WTC11 (cell line): ENCODE measurements around the gene IFRD1. TPM values are rescaled to one million over a fixed set of nuclear protein-coding genes. Genes with fewer than 3 reads are reported as not detected.

ENCODE experiments used
- ATAC-seq: fragments of 200-7000 bp; cut with Tn5 transposase; 2 replicates; pipeline ENCODE4 v1.10.0; 2021; ENCODE audit warnings: mild to moderate bottlenecking, moderate library complexity
- CTCF ChIA-PET: fragments of 300-600 bp; sonication (Branson Sonifier 250); formaldehyde crosslinking; loops from one replicate; lab custom pipeline; 2021; ENCODE audit warnings: antibody characterized with exemption; lab: Charles Lee
- POLR2A ChIA-PET: fragments of 350-600 bp; sonication (Branson Sonifier 250); formaldehyde crosslinking; loops from one replicate; lab custom pipeline; 2021; ENCODE audit warnings: antibody characterized with exemption; lab: Charles Lee
- DNase-seq: peaks from one replicate; pipeline ENCODE4 v3.0.0; 2021; ENCODE audit warnings: low spot score
- H3K27ac Mint-ChIP-seq: 2 replicates; pipeline ENCODE4 v1.8.0; 2021; ENCODE audit warnings: mixed read lengths
- H3K27me3 Mint-ChIP-seq: 2 replicates; pipeline ENCODE4 v1.8.0; 2021; ENCODE audit warnings: low read depth, mild to moderate bottlenecking, moderate library complexity, mixed read lengths
- H3K36me3 Mint-ChIP-seq: 2 replicates; pipeline ENCODE4 v1.8.0; 2021; ENCODE audit warnings: mixed read lengths
- H3K4me1 Mint-ChIP-seq: 2 replicates; pipeline ENCODE4 v1.8.0; 2022; ENCODE audit warnings: mixed read lengths
- H3K4me3 Mint-ChIP-seq: 2 replicates; pipeline ENCODE4 v1.8.0; 2021; ENCODE audit warnings: mild to moderate bottlenecking, moderate library complexity, mixed read lengths
- H3K9me3 Mint-ChIP-seq: 2 replicates; pipeline ENCODE4 v1.8.0; 2021; ENCODE audit warnings: mixed read lengths
- ATF6 ChIP-seq: sonication (generic); formaldehyde crosslinking; IDR thresholded peaks from 2 replicates; pipeline ENCODE4 v1.8.1; 2023; ENCODE audit warnings: mild to moderate bottlenecking, missing genetic modification reagents
- CBFB ChIP-seq: sonication (generic); formaldehyde crosslinking; IDR thresholded peaks from 2 replicates; pipeline ENCODE4 v1.8.1; 2022; ENCODE audit warnings: mild to moderate bottlenecking, low read depth, missing genetic modification reagents
- CREM ChIP-seq: sonication (generic); formaldehyde crosslinking; IDR thresholded peaks from 2 replicates; pipeline ENCODE4 v1.8.1; 2022; ENCODE audit warnings: mild to moderate bottlenecking, missing genetic modification reagents, moderate library complexity
- ESRRA ChIP-seq: sonication (generic); formaldehyde crosslinking; IDR thresholded peaks from 2 replicates; pipeline ENCODE4 v1.8.1; 2022; ENCODE audit warnings: mild to moderate bottlenecking, missing genetic modification reagents, borderline replicate concordance
- GTF2I ChIP-seq: fragments of 250-450 bp; sonication (Bioruptor Pico); conservative IDR thresholded peaks from 2 replicates; pipeline ENCODE4 v1.4.0; 2021; ENCODE audit warnings: mild to moderate bottlenecking
- HMGA2 ChIP-seq: fragments of 250-450 bp; sonication (Bioruptor Pico); IDR thresholded peaks from 2 replicates; pipeline ENCODE4 v1.4.0; 2021; ENCODE audit warnings: mild to moderate bottlenecking, moderate library complexity
- KAT7 ChIP-seq: sonication (generic); formaldehyde crosslinking; IDR thresholded peaks from 2 replicates; pipeline ENCODE4 v1.8.1; 2023; ENCODE audit warnings: missing genetic modification reagents, mild to moderate bottlenecking, borderline replicate concordance
- PREB ChIP-seq: sonication (generic); formaldehyde crosslinking; IDR thresholded peaks from 2 replicates; pipeline ENCODE4 v1.8.1; 2022; ENCODE audit warnings: mild to moderate bottlenecking, missing genetic modification reagents, moderate library complexity, borderline replicate concordance
- SMAD4 ChIP-seq: sonication (generic); formaldehyde crosslinking; IDR thresholded peaks from 2 replicates; pipeline ENCODE4 v1.8.0; 2022; ENCODE audit warnings: mild to moderate bottlenecking, missing genetic modification reagents
- SOX15 ChIP-seq: fragments of 250-450 bp; sonication (Bioruptor Pico); IDR thresholded peaks from 2 replicates; pipeline ENCODE4 v1.9.0; 2021; ENCODE audit warnings: mild to moderate bottlenecking
- USF2 ChIP-seq: sonication (generic); formaldehyde crosslinking; IDR thresholded peaks from 2 replicates; pipeline ENCODE4 v1.8.1; 2023; ENCODE audit warnings: mild to moderate bottlenecking, missing genetic modification reagents, moderate library complexity
- ZNF219 ChIP-seq: sonication (generic); formaldehyde crosslinking; IDR thresholded peaks from 2 replicates; pipeline ENCODE4 v1.8.0; 2023; ENCODE audit warnings: missing genetic modification reagents, mild to moderate bottlenecking, borderline replicate concordance
- ZNF512 ChIP-seq: sonication (generic); formaldehyde crosslinking; IDR thresholded peaks from 2 replicates; pipeline ENCODE4 v1.8.1; 2022; ENCODE audit warnings: missing genetic modification reagents, borderline replicate concordance
- total RNA-seq: library from RNA; stranded (reverse); gene quantifications from 3 replicates; pipeline ENCODE4 v1.2.3, GENCODE V29; 2021
- TF ChIP-seq, protein P1 (sequence below): sonication (generic); formaldehyde crosslinking; IDR thresholded peaks from 2 replicates; pipeline ENCODE4 v1.8.0; 2023; ENCODE audit warnings: mild to moderate bottlenecking, missing genetic modification reagents
- TF ChIP-seq, protein P2 (sequence below): sonication (generic); formaldehyde crosslinking; IDR thresholded peaks from 2 replicates; pipeline ENCODE4 v1.8.1; 2022; ENCODE audit warnings: low read depth, mild to moderate bottlenecking, moderate library complexity, missing genetic modification reagents, borderline replicate concordance
- TF ChIP-seq, protein P3 (sequence below): fragments of 250-450 bp; sonication (Bioruptor Pico); IDR thresholded peaks from 2 replicates; pipeline ENCODE4 v1.9.0; 2021; ENCODE audit warnings: mild to moderate bottlenecking
- TF ChIP-seq, protein P4 (sequence below): sonication (generic); formaldehyde crosslinking; IDR thresholded peaks from 2 replicates; pipeline ENCODE4 v1.8.0; 2022; ENCODE audit warnings: mild to moderate bottlenecking, missing genetic modification reagents
- TF ChIP-seq, protein P5 (sequence below): fragments of 250-450 bp; sonication (Bioruptor Pico); IDR thresholded peaks from 2 replicates; pipeline ENCODE4 v1.9.0; 2021; ENCODE audit warnings: mild to moderate bottlenecking

Gene IFRD1
- total RNA-seq, 1 experiment from 2014 or later, result 31.2 TPM

GRCh38 chr7:112494656-112495055, 44.4 kb downstream of the IFRD1 start:
- Mint-ChIP-seq H3K9me3 (no peaks in the 10 kb centered on the region), H3K4me1 (peaks cover 2% of the 10 kb centered on the region; the same call in 1 of the 2 replicates), H3K4me3 (no peak overlapping the region), H3K36me3 (no peaks in the 10 kb centered on the region), H3K27ac (no peak overlapping the region), H3K27me3 (peaks cover 2% of the 10 kb centered on the region; the same call in 1 of the 2 replicates)
- ATAC-seq (no peak), DNase-seq (no peak)
- ChIA-PET POLR2A (no interaction called here), CTCF (no interaction called here)
- TF ChIP-seq GTF2I (CRISPR knock-in tag), result no peak

DNA sequence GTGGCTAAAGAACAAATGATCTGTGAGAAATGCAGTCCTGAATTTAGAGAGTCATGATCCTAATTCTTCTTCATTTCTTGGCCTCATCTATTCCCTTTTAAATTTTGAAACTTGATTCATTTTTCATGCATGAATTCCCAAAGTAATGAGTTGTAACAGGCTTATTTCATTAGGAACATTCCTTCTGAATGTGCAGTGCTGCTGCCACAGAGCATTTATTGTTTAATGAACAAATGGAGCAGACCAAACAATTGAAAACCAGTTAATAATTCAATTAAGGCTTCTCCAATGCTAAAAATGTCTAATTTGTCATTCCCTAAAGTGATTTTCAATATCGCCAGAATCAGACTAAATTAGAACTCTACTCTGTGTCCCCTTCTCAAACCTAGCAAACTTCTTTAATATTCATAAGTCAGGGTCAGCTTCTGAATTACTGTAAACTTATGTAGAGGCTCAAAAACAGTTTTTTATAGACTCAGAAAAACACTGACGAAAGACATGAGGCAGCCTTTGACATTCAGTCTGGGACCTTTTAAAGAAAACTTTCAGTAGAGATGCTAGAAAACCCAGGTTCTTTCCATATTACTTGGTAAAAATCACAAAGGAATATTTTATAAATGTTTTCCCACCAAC, 45.0 kb downstream of the IFRD1 start:
- ATAC-seq (no peak), DNase-seq (no peak)
- H3K36me3 Mint-ChIP-seq, result no peaks in the 10 kb centered on the region
- POLR2A ChIA-PET, result interaction anchor here (0.6 kb wide), 1 partner anchor 55 kb away, joined by 3 read pairs; no protein-coding TSS in a partner anchor
- peaks cover 2% of the 10 kb centered on the region; the same call in 1 of the 2 replicates for H3K27me3 Mint-ChIP-seq
- H3K9me3 Mint-ChIP-seq, result no peaks in the 10 kb centered on the region
- TF ChIP-seq SMAD4 (CRISPR knock-in tag) (no peak), ZNF219 (CRISPR knock-in tag) (no peak), PREB (no peak), ZNF512 (CRISPR knock-in tag) (no peak), HMGA2 (no peak), KAT7 (CRISPR knock-in tag) (no peak), SOX15 (CRISPR knock-in tag) (no peak), ATF6 (no peak), USF2 (no peak), ESRRA (CRISPR knock-in tag) (no peak), CBFB (CRISPR knock-in tag) (no peak), CREM (CRISPR knock-in tag) (no peak)
- TF ChIP-seq, protein P1, sequence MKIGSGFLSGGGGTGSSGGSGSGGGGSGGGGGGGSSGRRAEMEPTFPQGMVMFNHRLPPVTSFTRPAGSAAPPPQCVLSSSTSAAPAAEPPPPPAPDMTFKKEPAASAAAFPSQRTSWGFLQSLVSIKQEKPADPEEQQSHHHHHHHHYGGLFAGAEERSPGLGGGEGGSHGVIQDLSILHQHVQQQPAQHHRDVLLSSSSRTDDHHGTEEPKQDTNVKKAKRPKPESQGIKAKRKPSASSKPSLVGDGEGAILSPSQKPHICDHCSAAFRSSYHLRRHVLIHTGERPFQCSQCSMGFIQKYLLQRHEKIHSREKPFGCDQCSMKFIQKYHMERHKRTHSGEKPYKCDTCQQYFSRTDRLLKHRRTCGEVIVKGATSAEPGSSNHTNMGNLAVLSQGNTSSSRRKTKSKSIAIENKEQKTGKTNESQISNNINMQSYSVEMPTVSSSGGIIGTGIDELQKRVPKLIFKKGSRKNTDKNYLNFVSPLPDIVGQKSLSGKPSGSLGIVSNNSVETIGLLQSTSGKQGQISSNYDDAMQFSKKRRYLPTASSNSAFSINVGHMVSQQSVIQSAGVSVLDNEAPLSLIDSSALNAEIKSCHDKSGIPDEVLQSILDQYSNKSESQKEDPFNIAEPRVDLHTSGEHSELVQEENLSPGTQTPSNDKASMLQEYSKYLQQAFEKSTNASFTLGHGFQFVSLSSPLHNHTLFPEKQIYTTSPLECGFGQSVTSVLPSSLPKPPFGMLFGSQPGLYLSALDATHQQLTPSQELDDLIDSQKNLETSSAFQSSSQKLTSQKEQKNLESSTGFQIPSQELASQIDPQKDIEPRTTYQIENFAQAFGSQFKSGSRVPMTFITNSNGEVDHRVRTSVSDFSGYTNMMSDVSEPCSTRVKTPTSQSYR (CRISPR knock-in tag), result no peak
- TF ChIP-seq, protein P2, sequence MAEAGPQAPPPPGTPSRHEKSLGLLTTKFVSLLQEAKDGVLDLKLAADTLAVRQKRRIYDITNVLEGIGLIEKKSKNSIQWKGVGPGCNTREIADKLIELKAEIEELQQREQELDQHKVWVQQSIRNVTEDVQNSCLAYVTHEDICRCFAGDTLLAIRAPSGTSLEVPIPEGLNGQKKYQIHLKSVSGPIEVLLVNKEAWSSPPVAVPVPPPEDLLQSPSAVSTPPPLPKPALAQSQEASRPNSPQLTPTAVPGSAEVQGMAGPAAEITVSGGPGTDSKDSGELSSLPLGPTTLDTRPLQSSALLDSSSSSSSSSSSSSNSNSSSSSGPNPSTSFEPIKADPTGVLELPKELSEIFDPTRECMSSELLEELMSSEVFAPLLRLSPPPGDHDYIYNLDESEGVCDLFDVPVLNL (CRISPR knock-in tag), result no peak
- TF ChIP-seq, protein P3, sequence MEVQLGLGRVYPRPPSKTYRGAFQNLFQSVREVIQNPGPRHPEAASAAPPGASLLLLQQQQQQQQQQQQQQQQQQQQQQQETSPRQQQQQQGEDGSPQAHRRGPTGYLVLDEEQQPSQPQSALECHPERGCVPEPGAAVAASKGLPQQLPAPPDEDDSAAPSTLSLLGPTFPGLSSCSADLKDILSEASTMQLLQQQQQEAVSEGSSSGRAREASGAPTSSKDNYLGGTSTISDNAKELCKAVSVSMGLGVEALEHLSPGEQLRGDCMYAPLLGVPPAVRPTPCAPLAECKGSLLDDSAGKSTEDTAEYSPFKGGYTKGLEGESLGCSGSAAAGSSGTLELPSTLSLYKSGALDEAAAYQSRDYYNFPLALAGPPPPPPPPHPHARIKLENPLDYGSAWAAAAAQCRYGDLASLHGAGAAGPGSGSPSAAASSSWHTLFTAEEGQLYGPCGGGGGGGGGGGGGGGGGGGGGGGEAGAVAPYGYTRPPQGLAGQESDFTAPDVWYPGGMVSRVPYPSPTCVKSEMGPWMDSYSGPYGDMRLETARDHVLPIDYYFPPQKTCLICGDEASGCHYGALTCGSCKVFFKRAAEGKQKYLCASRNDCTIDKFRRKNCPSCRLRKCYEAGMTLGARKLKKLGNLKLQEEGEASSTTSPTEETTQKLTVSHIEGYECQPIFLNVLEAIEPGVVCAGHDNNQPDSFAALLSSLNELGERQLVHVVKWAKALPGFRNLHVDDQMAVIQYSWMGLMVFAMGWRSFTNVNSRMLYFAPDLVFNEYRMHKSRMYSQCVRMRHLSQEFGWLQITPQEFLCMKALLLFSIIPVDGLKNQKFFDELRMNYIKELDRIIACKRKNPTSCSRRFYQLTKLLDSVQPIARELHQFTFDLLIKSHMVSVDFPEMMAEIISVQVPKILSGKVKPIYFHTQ, result no peak
- TF ChIP-seq, protein P4, sequence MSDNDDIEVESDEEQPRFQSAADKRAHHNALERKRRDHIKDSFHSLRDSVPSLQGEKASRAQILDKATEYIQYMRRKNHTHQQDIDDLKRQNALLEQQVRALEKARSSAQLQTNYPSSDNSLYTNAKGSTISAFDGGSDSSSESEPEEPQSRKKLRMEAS, result no peak
- TF ChIP-seq, protein P5, sequence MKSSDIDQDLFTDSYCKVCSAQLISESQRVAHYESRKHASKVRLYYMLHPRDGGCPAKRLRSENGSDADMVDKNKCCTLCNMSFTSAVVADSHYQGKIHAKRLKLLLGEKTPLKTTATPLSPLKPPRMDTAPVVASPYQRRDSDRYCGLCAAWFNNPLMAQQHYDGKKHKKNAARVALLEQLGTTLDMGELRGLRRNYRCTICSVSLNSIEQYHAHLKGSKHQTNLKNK (CRISPR knock-in tag), result no peak
- CTCF ChIA-PET, result interaction anchor here (0.6 to 2.3 kb wide), 12 partner anchors 12 to 766 kb away, joined by 3 to 18 read pairs (median 7); partner anchors contain the start of gene LSMEM1
- H3K27ac Mint-ChIP-seq, result no peak overlapping the region
- H3K4me1 Mint-ChIP-seq, result peaks cover 2% of the 10 kb centered on the region; the same call in 1 of the 2 replicates
- no peak overlapping the region for H3K4me3 Mint-ChIP-seq
